ENCODE results near the gene ANAPC1.

Gene ANAPC1

DNA sequence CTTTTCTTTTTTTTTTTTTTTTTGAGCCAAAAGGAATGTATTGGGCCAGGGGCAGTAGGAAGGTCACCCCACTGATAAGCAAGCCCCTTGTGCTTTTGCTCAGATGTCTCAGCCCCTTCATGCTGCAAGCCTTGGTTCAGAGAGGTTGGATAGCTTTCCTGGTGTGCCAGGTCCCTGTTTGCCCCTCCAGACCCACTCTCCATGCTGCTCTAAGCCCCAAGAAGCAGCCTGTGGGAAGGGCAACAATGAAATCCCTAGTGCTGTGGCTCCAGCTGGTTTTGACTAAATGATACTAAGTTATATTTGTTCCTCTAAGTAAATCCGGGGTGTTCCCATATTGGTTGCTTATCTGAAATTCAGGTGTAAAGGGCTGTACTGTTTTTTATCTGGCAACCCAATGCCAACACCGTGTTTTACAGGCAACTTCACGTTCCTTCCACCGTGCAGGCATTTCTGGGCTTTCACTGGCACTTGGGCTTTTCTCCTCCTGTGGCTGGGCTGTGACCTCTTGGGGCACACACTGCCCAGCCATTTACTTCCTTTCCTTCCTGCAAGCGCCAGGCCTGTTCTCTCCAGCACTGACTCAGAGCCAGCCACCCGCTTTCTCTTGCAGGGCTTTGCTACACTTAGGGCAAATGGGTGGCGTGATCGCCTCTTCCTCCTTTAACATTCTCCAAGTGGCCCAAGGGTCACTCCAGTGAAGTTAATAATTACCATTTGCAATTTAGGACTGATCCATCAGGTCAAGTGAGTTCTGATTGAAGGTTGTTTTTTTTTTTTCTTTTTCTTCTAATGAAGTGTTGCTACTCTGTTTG, 36.0 kb upstream of the ANAPC1 start:
- no peak overlapping the region for H3K9ac ChIP-seq (ENCODE audit: low read length)
- TF ChIP-seq, protein P1, sequence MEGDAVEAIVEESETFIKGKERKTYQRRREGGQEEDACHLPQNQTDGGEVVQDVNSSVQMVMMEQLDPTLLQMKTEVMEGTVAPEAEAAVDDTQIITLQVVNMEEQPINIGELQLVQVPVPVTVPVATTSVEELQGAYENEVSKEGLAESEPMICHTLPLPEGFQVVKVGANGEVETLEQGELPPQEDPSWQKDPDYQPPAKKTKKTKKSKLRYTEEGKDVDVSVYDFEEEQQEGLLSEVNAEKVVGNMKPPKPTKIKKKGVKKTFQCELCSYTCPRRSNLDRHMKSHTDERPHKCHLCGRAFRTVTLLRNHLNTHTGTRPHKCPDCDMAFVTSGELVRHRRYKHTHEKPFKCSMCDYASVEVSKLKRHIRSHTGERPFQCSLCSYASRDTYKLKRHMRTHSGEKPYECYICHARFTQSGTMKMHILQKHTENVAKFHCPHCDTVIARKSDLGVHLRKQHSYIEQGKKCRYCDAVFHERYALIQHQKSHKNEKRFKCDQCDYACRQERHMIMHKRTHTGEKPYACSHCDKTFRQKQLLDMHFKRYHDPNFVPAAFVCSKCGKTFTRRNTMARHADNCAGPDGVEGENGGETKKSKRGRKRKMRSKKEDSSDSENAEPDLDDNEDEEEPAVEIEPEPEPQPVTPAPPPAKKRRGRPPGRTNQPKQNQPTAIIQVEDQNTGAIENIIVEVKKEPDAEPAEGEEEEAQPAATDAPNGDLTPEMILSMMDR (IDR thresholded peaks at IDR 0.05; ENCODE audit: low read depth, low read length), result no peak
- TF ChIP-seq EZH2phosphoT487 (IDR thresholded peaks at IDR 0.05; ENCODE audit: low read depth), result no peak
- H3K36me3 ChIP-seq (replicated peaks; ENCODE audit: low read depth, low read length), result no peaks in the 10 kb centered on the region
- H3K27me3 ChIP-seq (ENCODE audit: low read depth, low read length), result no peaks in the 10 kb centered on the region
- H4K20me1 ChIP-seq (ENCODE audit: insufficient read depth, low read length), result no peaks in the 10 kb centered on the region
- no peak overlapping the region for H3K4me3 ChIP-seq (ENCODE audit: low read length)
- H3K4me1 ChIP-seq (ENCODE audit: low read length), result no peaks in the 10 kb centered on the region
- no peak overlapping the region for H2AFZ ChIP-seq (ENCODE audit: low read depth, low read length)
- no peaks in the 10 kb centered on the region for H3K79me2 ChIP-seq (ENCODE audit: low read length)
- no peaks in the 10 kb centered on the region for H3K9me3 ChIP-seq (ENCODE audit: insufficient read depth, low read length)
- H3K27ac ChIP-seq (ENCODE audit: low read length), result no peak overlapping the region
- no peak overlapping the region for H3K4me2 ChIP-seq (ENCODE audit: low read length)

DNA sequence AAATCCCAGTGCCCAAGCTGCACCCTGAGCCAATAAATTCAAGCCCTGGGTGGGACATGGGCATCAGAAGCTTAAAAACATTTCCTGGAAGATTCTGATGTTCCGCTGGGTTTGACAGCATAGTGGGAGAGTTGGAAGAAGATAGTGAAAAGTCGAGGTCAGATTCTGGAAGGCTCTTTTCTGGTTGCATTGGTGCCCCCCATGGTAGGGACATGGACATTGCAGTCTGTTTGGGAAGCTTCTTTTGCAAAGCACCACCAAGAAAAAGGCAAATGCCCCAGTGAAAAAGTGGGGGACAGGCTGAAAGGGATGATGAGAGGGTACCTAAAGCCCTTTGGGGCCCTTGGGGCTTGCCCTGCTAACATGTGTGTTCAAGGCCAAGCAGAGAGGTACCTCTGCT, 35.4 kb upstream of the ANAPC1 start:
- H3K27ac ChIP-seq (ENCODE audit: low read length), result no peak overlapping the region
- TF ChIP-seq EZH2phosphoT487 (IDR thresholded peaks at IDR 0.05; ENCODE audit: low read depth), result no peak
- TF ChIP-seq, protein P1 (IDR thresholded peaks at IDR 0.05; ENCODE audit: low read depth, low read length), result peak; percentile 20
- no peak overlapping the region for H3K9ac ChIP-seq (ENCODE audit: low read length)

GRCh38 chr2:111918383-111918806, 34.4 kb upstream of the ANAPC1 start:
- H3K4me3 ChIP-seq (ENCODE audit: low read length), result no peak overlapping the region
- H3K27ac ChIP-seq (ENCODE audit: low read length), result no peak overlapping the region
- no peaks in the 10 kb centered on the region for H4K20me1 ChIP-seq (ENCODE audit: insufficient read depth, low read length)
- H3K27me3 ChIP-seq (ENCODE audit: low read depth, low read length), result no peaks in the 10 kb centered on the region
- TF ChIP-seq, protein P1 (IDR thresholded peaks at IDR 0.05; ENCODE audit: low read depth, low read length), result no peak
- TF ChIP-seq EZH2phosphoT487 (IDR thresholded peaks at IDR 0.05; ENCODE audit: low read depth), result no peak
- no peaks in the 10 kb centered on the region for H3K36me3 ChIP-seq (replicated peaks; ENCODE audit: low read depth, low read length)
- H3K9ac ChIP-seq (ENCODE audit: low read length), result no peak overlapping the region
- H3K4me1 ChIP-seq (ENCODE audit: low read length), result no peaks in the 10 kb centered on the region
- no peak overlapping the region for H3K4me2 ChIP-seq (ENCODE audit: low read length)
- no peaks in the 10 kb centered on the region for H3K79me2 ChIP-seq (ENCODE audit: low read length)
- no peaks in the 10 kb centered on the region for H3K9me3 ChIP-seq (ENCODE audit: insufficient read depth, low read length)
- H2AFZ ChIP-seq (ENCODE audit: low read depth, low read length), result no peak overlapping the region

More for the DNA sequence above, 35.4 kb upstream of the ANAPC1 start:
- no peaks in the 10 kb centered on the region for H3K4me1 ChIP-seq (ENCODE audit: low read length)
- no peaks in the 10 kb centered on the region for H3K79me2 ChIP-seq (ENCODE audit: low read length)
- H2AFZ ChIP-seq (ENCODE audit: low read depth, low read length), result no peak overlapping the region
- no peak overlapping the region for H3K4me3 ChIP-seq (ENCODE audit: low read length)
- no peaks in the 10 kb centered on the region for H4K20me1 ChIP-seq (ENCODE audit: insufficient read depth, low read length)
- no peaks in the 10 kb centered on the region for H3K36me3 ChIP-seq (replicated peaks; ENCODE audit: low read depth, low read length)
- no peaks in the 10 kb centered on the region for H3K9me3 ChIP-seq (ENCODE audit: insufficient read depth, low read length)
- H3K27me3 ChIP-seq (ENCODE audit: low read depth, low read length), result no peaks in the 10 kb centered on the region
- no peak overlapping the region for H3K4me2 ChIP-seq (ENCODE audit: low read length)

DNA sequence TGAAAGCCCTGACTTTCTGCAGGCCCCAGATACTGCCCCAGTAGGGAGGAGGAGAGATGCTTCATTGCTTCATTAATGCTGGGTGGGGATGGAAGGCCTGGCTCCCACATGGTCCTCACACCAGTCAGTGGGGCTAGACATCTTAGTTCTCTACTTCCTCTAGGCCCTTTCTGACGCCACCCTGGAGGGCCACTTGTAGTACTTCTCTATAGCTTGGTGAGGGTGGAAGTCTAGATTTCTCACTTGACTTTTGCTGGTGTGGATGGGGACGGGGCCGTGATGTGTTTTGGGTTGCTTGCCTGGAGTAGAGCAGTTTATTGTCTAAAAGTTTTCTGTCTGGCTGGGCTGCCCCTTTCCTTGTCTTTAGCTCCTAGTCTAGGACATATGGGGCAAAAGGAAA, 33.1 kb upstream of the ANAPC1 start:
- Histone ChIP-seq H3K36me3 (replicated peaks; ENCODE audit: low read depth, low read length) (no peaks in the 10 kb centered on the region), H3K9me3 (ENCODE audit: insufficient read depth, low read length) (no peaks in the 10 kb centered on the region), H3K79me2 (ENCODE audit: low read length) (no peaks in the 10 kb centered on the region), H3K4me1 (ENCODE audit: low read length) (no peaks in the 10 kb centered on the region), H3K9ac (ENCODE audit: low read length) (no peak overlapping the region), H3K4me3 (ENCODE audit: low read length) (no peak overlapping the region), H3K27me3 (ENCODE audit: low read depth, low read length) (no peaks in the 10 kb centered on the region), H3K27ac (ENCODE audit: low read length) (no peak overlapping the region), H3K4me2 (ENCODE audit: low read length) (no peak overlapping the region), H2AFZ (ENCODE audit: low read depth, low read length) (no peak overlapping the region; the same call in 1 of the 2 replicates), H4K20me1 (ENCODE audit: insufficient read depth, low read length) (no peaks in the 10 kb centered on the region)
- TF ChIP-seq EZH2phosphoT487 (IDR thresholded peaks at IDR 0.05; ENCODE audit: low read depth), result no peak
- TF ChIP-seq, protein P1 (IDR thresholded peaks at IDR 0.05; ENCODE audit: low read depth, low read length), result no peak

Measured in OCI-LY3 (cell line).